OCI-LY3 (cell line): ENCODE measurements around the gene TMEM9B.
A peak's percentile ranks its signal among the peaks of the same experiment; 100 is the strongest.

Source experiments
- H2AFZ ChIP-seq: fragments of 200-600, 300-600 bp; shearing (Covaris generic); 2 replicates; pipeline ENCODE4 v1.6.0; 2014; ENCODE audit warnings: antibody characterized with exemption, low read depth, low read length
- H3K27ac ChIP-seq: fragments of 200-600, 300-600 bp; sonication (generic); 2 replicates; pipeline ENCODE4 v1.5.1; 2014; ENCODE audit warnings: mild to moderate bottlenecking, low read length, moderate library complexity, mixed read lengths
- H3K27me3 ChIP-seq: fragments of 200-600, 300-600 bp; sonication (generic); 2 replicates; pipeline ENCODE4 v1.6.1; 2014; ENCODE audit warnings: low read depth, low read length, mixed read lengths
- H3K36me3 ChIP-seq: fragments of 200-600, 300-600 bp; sonication (generic); replicated peaks from 2 replicates; pipeline ENCODE3; 2014; ENCODE audit warnings: low read depth, low read length, mixed read lengths
- H3K4me1 ChIP-seq: fragments of 300-600, 200-600 bp; sonication (generic); 2 replicates; pipeline ENCODE4 v1.6.1; 2014; ENCODE audit warnings: low read length, mixed read lengths
- H3K4me2 ChIP-seq: fragments of 200-600, 300-600 bp; sonication (generic); 2 replicates; pipeline ENCODE4 v1.6.1; 2014; ENCODE audit warnings: low read length, mixed read lengths
- H3K4me3 ChIP-seq: fragments of 300-600, 200-600 bp; sonication (generic); 2 replicates; pipeline ENCODE4 v1.5.1; 2014; ENCODE audit warnings: antibody characterized with exemption, mild to moderate bottlenecking, low read length, moderate library complexity
- H3K79me2 ChIP-seq: fragments of 300-600, 200-600 bp; shearing (Covaris generic); 2 replicates; pipeline ENCODE4 v1.6.1; 2014; ENCODE audit warnings: mild to moderate bottlenecking, low read length, mixed read lengths
- H3K9ac ChIP-seq: fragments of 300-600, 200-600 bp; shearing (Covaris generic); 2 replicates; pipeline ENCODE4 v1.6.0; 2014; ENCODE audit warnings: mild to moderate bottlenecking, low read length, moderate library complexity
- H3K9me3 ChIP-seq: fragments of 200-600, 300-600 bp; shearing (Covaris generic); 2 replicates; pipeline ENCODE4 v1.6.1; 2014; ENCODE audit warnings: low read length, mixed read lengths; ENCODE audit not compliant: insufficient read depth
- H4K20me1 ChIP-seq: fragments of 200-600, 300-600 bp; sonication (generic); 2 replicates; pipeline ENCODE4 v1.6.1; 2016; ENCODE audit warnings: low read length, mixed read lengths; ENCODE audit not compliant: insufficient read depth
- EZH2phosphoT487 ChIP-seq: fragments of 200-600 bp; shearing (Covaris generic); IDR thresholded peaks from 2 replicates; pipeline ENCODE4 v1.6.1; 2018; ENCODE audit warnings: antibody characterized with exemption, mixed run types, low read depth
- TF ChIP-seq, protein P1 (sequence below): fragments of 200-600, 300-600 bp; sonication (generic); IDR thresholded peaks from 2 replicates; pipeline ENCODE4 v1.5.1; 2014; ENCODE audit warnings: antibody characterized with exemption, low read length, low read depth

The TMEM9B gene

GRCh38 chr11:8948886-8949285 lies 15.4 kb downstream of the TMEM9B start:
- Histone ChIP-seq H2AFZ (no peak overlapping the region), H3K4me3 (no peak overlapping the region), H3K36me3 (peaks cover 27% of the 10 kb centered on the region), H3K27me3 (no peaks in the 10 kb centered on the region), H3K4me1 (no peaks in the 10 kb centered on the region), H3K4me2 (no peak overlapping the region), H3K27ac (no peak overlapping the region), H3K9ac (no peak overlapping the region), H4K20me1 (no peaks in the 10 kb centered on the region), H3K9me3 (no peaks in the 10 kb centered on the region), H3K79me2 (no peaks in the 10 kb centered on the region)
- TF ChIP-seq EZH2phosphoT487 = no peak
- TF ChIP-seq, protein P1, sequence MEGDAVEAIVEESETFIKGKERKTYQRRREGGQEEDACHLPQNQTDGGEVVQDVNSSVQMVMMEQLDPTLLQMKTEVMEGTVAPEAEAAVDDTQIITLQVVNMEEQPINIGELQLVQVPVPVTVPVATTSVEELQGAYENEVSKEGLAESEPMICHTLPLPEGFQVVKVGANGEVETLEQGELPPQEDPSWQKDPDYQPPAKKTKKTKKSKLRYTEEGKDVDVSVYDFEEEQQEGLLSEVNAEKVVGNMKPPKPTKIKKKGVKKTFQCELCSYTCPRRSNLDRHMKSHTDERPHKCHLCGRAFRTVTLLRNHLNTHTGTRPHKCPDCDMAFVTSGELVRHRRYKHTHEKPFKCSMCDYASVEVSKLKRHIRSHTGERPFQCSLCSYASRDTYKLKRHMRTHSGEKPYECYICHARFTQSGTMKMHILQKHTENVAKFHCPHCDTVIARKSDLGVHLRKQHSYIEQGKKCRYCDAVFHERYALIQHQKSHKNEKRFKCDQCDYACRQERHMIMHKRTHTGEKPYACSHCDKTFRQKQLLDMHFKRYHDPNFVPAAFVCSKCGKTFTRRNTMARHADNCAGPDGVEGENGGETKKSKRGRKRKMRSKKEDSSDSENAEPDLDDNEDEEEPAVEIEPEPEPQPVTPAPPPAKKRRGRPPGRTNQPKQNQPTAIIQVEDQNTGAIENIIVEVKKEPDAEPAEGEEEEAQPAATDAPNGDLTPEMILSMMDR = no peak

DNA sequence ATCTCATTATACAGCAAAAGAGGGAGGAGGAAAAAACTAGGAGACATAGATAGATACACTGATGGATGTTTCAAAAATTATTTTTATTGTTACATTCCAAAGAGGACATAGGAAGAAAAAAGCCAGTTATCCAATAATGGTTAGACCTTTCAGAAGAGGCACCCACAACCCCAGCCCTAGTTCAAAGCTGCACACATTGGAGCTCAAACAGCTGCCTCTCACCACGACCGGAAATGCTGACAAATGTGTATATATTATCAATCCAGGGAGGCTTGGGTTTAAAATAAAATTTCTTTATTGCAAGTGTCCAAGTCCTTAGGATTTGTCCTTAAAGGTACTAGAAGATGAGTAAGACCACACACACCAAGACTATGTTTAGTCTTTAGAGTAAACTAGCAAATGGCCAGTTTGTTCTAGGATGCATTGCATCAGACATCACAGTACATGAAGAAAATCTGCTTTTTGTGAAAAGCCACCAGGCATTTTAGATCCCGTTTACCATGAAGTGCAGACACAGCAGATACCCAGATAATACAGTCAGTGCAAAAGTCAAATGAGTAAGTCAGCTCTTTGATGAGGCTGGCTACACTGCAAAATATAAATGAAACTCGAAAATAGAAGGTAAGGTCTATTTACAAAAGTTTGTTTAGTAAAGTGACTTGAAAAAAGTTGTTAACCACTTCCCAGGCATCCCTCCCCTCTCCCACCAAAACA lies 16.9 kb downstream of the TMEM9B start:
- Histone ChIP-seq H4K20me1 (no peaks in the 10 kb centered on the region), H3K4me2 (no peak overlapping the region), H3K79me2 (no peaks in the 10 kb centered on the region), H3K4me1 (no peaks in the 10 kb centered on the region), H3K9me3 (no peaks in the 10 kb centered on the region), H3K36me3 (peaks cover 23% of the 10 kb centered on the region), H3K27me3 (no peaks in the 10 kb centered on the region), H2AFZ (no peak overlapping the region), H3K9ac (no peak overlapping the region), H3K4me3 (no peak overlapping the region), H3K27ac (no peak overlapping the region)
- TF ChIP-seq EZH2phosphoT487 = no peak
- TF ChIP-seq, protein P1 = no peak

DNA sequence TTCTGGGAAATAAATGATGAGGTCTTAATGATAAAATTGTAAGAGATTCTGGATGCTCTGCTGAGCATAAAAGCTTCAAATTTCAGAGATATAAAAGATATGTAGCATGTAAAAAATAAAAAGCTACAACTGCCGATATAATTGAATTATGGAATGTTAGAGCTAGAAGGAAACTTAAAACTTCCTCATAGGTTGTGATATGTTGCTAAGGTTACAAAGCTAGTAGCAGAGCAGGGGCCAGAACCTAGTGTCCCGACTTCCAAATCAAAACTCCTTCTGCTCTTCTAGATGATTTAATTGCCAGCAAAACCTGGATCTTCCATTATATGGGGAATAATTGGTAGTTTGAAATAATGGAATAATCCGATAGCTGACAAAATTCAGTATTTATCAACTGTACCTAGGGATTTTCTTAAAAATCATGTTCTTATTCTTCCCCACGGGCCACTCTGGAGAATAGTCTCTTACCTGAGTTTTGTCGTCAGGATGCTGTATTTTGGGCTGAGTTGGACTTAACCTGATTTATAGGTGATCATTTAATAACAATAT lies 21.6 kb downstream of the TMEM9B start, which contains the start of gene ASCL3:
TSS of gene ASCL3 (minus strand) at position 499 of the 549 bp plus-strand sequence. CDS start 4,855 bp downstream, outside the sequence.
- no peak within 1 kb of the TSS for H3K9ac ChIP-seq
- no peak within 1 kb of the TSS for H3K27ac ChIP-seq
- H3K27me3 ChIP-seq = no peaks in the 10 kb centered on the region
- H3K9me3 ChIP-seq = no peaks in the 10 kb centered on the region
- peak within 1 kb of the TSS; percentile 65; the same call in 1 of the 2 replicates for H2AFZ ChIP-seq
- H3K4me2 ChIP-seq = no peak within 1 kb of the TSS
- peaks cover 4% of the 10 kb centered on the region for H3K36me3 ChIP-seq
- no peaks in the 10 kb centered on the region for H3K79me2 ChIP-seq
- H3K4me1 ChIP-seq = no peaks in the 10 kb centered on the region
- H3K4me3 ChIP-seq = no peak within 1 kb of the TSS
- H4K20me1 ChIP-seq = no peaks in the 10 kb centered on the region
- TF ChIP-seq, protein P1 = no peak
- no peak for TF ChIP-seq EZH2phosphoT487

DNA sequence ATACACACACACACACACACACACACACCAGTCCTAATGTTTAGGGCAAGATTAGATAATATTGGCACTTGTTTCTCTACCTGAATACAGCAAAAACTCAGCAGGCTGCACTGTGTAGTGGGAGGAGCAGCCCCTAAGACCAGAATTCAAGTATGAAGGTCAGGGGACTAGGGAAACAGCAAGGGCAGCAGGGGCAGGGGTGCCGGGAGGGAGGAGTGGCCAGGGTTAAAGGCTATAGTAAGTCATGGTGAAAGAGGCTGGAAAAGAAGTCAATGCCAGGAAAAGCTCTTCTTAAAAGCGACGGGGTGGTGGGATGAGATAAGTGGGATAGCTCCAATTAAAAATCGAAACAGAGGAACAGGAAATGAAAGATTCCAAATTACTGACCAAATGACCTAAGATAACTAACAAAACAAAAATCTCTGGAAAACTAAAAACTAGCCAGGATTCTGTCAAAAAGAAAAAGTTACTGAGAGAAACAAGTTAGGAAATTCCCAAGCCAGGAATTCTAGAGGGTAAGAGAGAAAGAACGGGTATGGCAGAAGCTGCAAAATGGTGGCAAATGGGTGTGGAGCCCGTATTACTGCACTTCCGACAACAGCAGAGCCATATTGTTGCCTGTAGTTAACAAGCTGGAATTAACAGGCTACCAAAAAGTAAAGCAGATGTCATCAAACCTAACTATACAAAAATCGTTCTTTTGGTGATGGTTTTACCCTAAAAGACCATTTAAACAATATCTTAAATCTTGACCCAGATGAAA lies 22.7 kb downstream of the TMEM9B start:
- no peaks in the 10 kb centered on the region for H3K79me2 ChIP-seq
- no peak overlapping the region for H3K4me2 ChIP-seq
- H3K27me3 ChIP-seq = no peaks in the 10 kb centered on the region
- H3K4me3 ChIP-seq = no peak overlapping the region
- no peak overlapping the region for H3K9ac ChIP-seq
- no peaks in the 10 kb centered on the region for H3K36me3 ChIP-seq
- no peak overlapping the region for H3K27ac ChIP-seq
- no peaks in the 10 kb centered on the region for H3K4me1 ChIP-seq
- peak overlapping the region; percentile 65; the same call in 1 of the 2 replicates for H2AFZ ChIP-seq
- TF ChIP-seq EZH2phosphoT487 = no peak
- TF ChIP-seq, protein P1 = no peak
- H3K9me3 ChIP-seq = no peaks in the 10 kb centered on the region
- no peaks in the 10 kb centered on the region for H4K20me1 ChIP-seq
